Measurements from ENCODE around the gene RCVRN.

GRCh38 chr17:9893411-9894012, 11.6 kb downstream of the RCVRN start:
- TF ChIP-seq CTCF (IDR thresholded peaks at IDR 0.05; ENCODE audit: low read depth, low read length) (no peak), EZH2phosphoT487 (IDR thresholded peaks at IDR 0.05; ENCODE audit: low read depth) (no peak)

Data from OCI-LY3 (cell line).